Measurements from ENCODE around the gene GALNT14. TPM values are rescaled to one million over a fixed set of nuclear protein-coding genes. Genes with fewer than 3 reads are reported as not detected.

GALNT14 gene
- total RNA-seq, 1 experiment from 2014 or later = 6.0 TPM

- TF ChIP-seq AFF4 (CRISPR knock-in tag; IDR thresholded peaks at IDR 0.05; ENCODE audit: borderline replicate concordance) (peak; percentile 90; the same call in 1 of the 2 replicates), NFYB (CRISPR knock-in tag; conservative IDR thresholded peaks at IDR 0.05; ENCODE audit: low read depth) (peak; percentile 3), NR2C2 (CRISPR knock-in tag; IDR thresholded peaks at IDR 0.05) (peak; percentile 73), HMGA2 (CRISPR knock-in tag; IDR thresholded peaks at IDR 0.05) (no peak), GTF2I (CRISPR knock-in tag; conservative IDR thresholded peaks at IDR 0.05) (no peak), RELA (CRISPR knock-in tag; IDR thresholded peaks at IDR 0.05; ENCODE audit: borderline replicate concordance) (peak; percentile 77; the same call in 1 of the 2 replicates), USF2 (CRISPR knock-in tag; IDR thresholded peaks at IDR 0.05) (peak; percentile 59), ZSCAN18 (CRISPR knock-in tag; IDR thresholded peaks at IDR 0.05) (no peak), IRF1 (CRISPR knock-in tag; IDR thresholded peaks at IDR 0.05) (peak; percentile 87), ZBTB43 (CRISPR knock-in tag; IDR thresholded peaks at IDR 0.05) (peak; percentile 91), ZNF121 (CRISPR knock-in tag; IDR thresholded peaks at IDR 0.05) (no peak), ERG (CRISPR knock-in tag; IDR thresholded peaks at IDR 0.05) (no peak), ATF3 (CRISPR knock-in tag; conservative IDR thresholded peaks at IDR 0.05) (no peak), ZMAT4 (CRISPR knock-in tag; IDR thresholded peaks at IDR 0.05) (no peak), ELF4 (CRISPR knock-in tag; IDR thresholded peaks at IDR 0.05; ENCODE audit: low read depth) (peak; percentile 55; the same call in 1 of the 2 replicates), IRF2 (CRISPR knock-in tag; IDR thresholded peaks at IDR 0.05; ENCODE audit: borderline replicate concordance, low read depth) (no peak), ARID4B (CRISPR knock-in tag; IDR thresholded peaks at IDR 0.05; ENCODE audit: borderline replicate concordance) (peak; percentile 14; the same call in 1 of the 2 replicates), TEAD4 (CRISPR knock-in tag; IDR thresholded peaks at IDR 0.05) (peak; percentile 71; the same call in 1 of the 2 replicates), SP1 (CRISPR knock-in tag; conservative IDR thresholded peaks at IDR 0.05) (peak; percentile 86), SMAD3 (CRISPR knock-in tag; IDR thresholded peaks at IDR 0.05; ENCODE audit: borderline replicate concordance) (peak; percentile 95), OVOL2 (CRISPR knock-in tag; IDR thresholded peaks at IDR 0.05; ENCODE audit: borderline replicate concordance) (no peak), GABPB1 (CRISPR knock-in tag; IDR thresholded peaks at IDR 0.05) (no peak)
Observed at GRCh38 chr2:31138037-31138962, at the start of gene GALNT14 (continued).
